Measurements from ENCODE around the gene OR6C65. TPM values are rescaled to one million over a fixed set of nuclear protein-coding genes. Genes with fewer than 3 reads are reported as not detected.

OR6C65 gene
- total and polyA plus RNA-seq, 9 of the 15 experiments (the other 6 are each of a cell fraction or from before 2014, with no cell fraction given), result not detected

DNA sequence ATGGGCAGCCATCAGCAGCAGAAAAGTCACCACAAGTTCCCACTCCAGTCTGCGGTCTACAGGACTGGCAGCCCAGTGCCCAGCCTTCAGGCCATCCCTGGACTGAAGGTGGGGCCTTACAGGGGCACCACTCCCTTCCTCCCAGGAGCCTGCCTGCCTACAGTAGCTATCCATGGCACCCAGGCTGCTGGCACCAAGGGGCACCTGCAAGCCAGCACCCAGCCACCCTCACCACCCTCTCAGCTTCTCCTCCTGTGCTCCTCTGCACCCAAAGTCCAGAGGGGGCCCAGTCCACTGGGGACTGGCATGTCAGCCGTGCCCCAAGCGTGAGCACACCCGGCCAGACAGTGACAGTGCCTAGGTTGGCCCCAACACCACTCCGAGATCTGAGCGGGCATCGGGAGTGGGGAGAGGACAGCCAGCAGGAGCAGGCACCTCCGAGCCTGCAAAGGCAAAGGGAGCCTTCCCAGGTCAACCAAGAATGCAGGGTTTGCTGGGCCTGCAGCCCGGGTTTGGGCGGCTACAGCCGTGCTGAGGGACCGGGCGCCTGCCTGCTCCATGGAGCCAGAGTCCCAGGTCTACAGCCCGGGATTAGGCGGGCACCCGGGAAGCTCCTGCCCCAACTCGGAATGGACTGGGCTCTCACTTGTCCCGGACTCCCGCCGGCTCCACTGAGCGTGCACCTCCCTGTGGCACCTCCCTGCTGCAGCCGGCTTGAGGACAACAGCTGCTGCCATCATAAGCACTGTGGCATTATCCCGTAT lies 8.1 kb upstream of the OR6C65 start:
- ATAC-seq (no peak), DNase-seq (ENCODE audit: extremely low read depth in 1 of 4, low spot score in 3 of 4) (no peak)
- BruUV-seq (replicated peaks), result no TSS peak
- TF ChIP-seq SMAD1 (IDR thresholded peaks at IDR 0.05; ENCODE audit: low read depth, low read length, partially characterized antibody) (no peak), ASH1L (IDR thresholded peaks at IDR 0.05; ENCODE audit: borderline replicate concordance, low read depth, partially characterized antibody) (no peak), HEY1 (CRISPR knock-in tag; IDR thresholded peaks at IDR 0.05; ENCODE audit: borderline replicate concordance) (no peak), RBM22 (IDR thresholded peaks at IDR 0.05; ENCODE audit: low read depth, low read length, poor library complexity, severe bottlenecking) (no peak), ZNF431 (CRISPR knock-in tag; IDR thresholded peaks at IDR 0.05) (no peak), BRF1 (IDR thresholded peaks at IDR 0.05; ENCODE audit: borderline replicate concordance, extremely low read depth, insufficient read length) (no peak), NCOR1 (IDR thresholded peaks at IDR 0.05) (no peak), CBX5 (IDR thresholded peaks at IDR 0.05; ENCODE audit: borderline replicate concordance, low read depth) (no peak), SRSF7 (optimal IDR thresholded peaks at IDR 0.05; ENCODE audit: low read depth, low read length) (no peak), ZNF445 (CRISPR knock-in tag; IDR thresholded peaks at IDR 0.05; ENCODE audit: low read depth) (no peak), SRF (CRISPR knock-in tag; IDR thresholded peaks at IDR 0.05) (no peak), TCFL5 (CRISPR knock-in tag; conservative IDR thresholded peaks at IDR 0.05) (no peak), KDM5B (IDR thresholded peaks at IDR 0.05; ENCODE audit: insufficient replicate concordance, low read depth, low read length) (no peak)
- TF ChIP-seq, protein P1, sequence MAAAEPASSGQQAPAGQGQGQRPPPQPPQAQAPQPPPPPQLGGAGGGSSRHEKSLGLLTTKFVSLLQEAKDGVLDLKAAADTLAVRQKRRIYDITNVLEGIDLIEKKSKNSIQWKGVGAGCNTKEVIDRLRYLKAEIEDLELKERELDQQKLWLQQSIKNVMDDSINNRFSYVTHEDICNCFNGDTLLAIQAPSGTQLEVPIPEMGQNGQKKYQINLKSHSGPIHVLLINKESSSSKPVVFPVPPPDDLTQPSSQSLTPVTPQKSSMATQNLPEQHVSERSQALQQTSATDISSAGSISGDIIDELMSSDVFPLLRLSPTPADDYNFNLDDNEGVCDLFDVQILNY (CRISPR knock-in tag; IDR thresholded peaks at IDR 0.05), result no peak
- TF ChIP-seq, protein P2, sequence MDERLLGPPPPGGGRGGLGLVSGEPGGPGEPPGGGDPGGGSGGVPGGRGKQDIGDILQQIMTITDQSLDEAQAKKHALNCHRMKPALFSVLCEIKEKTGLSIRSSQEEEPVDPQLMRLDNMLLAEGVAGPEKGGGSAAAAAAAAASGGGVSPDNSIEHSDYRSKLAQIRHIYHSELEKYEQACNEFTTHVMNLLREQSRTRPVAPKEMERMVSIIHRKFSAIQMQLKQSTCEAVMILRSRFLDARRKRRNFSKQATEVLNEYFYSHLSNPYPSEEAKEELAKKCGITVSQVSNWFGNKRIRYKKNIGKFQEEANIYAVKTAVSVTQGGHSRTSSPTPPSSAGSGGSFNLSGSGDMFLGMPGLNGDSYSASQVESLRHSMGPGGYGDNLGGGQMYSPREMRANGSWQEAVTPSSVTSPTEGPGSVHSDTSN (CRISPR knock-in tag; IDR thresholded peaks at IDR 0.05; ENCODE audit: low read depth), result no peak
- TF ChIP-seq, protein P2 (tag; conservative IDR thresholded peaks at IDR 0.05; ENCODE audit: low read depth), result no peak
- TF ChIP-seq, protein P3, sequence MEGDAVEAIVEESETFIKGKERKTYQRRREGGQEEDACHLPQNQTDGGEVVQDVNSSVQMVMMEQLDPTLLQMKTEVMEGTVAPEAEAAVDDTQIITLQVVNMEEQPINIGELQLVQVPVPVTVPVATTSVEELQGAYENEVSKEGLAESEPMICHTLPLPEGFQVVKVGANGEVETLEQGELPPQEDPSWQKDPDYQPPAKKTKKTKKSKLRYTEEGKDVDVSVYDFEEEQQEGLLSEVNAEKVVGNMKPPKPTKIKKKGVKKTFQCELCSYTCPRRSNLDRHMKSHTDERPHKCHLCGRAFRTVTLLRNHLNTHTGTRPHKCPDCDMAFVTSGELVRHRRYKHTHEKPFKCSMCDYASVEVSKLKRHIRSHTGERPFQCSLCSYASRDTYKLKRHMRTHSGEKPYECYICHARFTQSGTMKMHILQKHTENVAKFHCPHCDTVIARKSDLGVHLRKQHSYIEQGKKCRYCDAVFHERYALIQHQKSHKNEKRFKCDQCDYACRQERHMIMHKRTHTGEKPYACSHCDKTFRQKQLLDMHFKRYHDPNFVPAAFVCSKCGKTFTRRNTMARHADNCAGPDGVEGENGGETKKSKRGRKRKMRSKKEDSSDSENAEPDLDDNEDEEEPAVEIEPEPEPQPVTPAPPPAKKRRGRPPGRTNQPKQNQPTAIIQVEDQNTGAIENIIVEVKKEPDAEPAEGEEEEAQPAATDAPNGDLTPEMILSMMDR (IDR thresholded peaks at IDR 0.05 in 2 of 3, conservative IDR thresholded peaks at IDR 0.05 in 1 of 3; ENCODE audit: insufficient read depth in 2 of 3, low read depth in 1 of 3, low read length in 3 of 3), result no peak

More for the DNA sequence above, 8.1 kb upstream of the OR6C65 start:
- in situ Hi-C loops (cut with MboI), result no loop called here
- intact Hi-C loops (cut with micrococcal nuclease), result no loop called here
- Histone ChIP-seq H3K9ac (ENCODE audit: insufficient read depth in 1 of 2, low read depth in 2 of 2, low read length in 2 of 2) (no peak overlapping the region; a peak in 1 of 4 replicates), H3K9me3 (replicated peaks; ENCODE audit: control insufficient read depth, insufficient read depth, low read depth, low read length) (no peaks in the 10 kb centered on the region), H3K36me3 (ENCODE audit: control insufficient read depth, insufficient read depth, low read length) (no peaks in the 10 kb centered on the region), H4K20me1 (replicated peaks; ENCODE audit: control insufficient read depth, insufficient read depth, low read length) (no peaks in the 10 kb centered on the region), H2AFZ (ENCODE audit: low read depth, low read length) (no peak overlapping the region), H3K27ac (ENCODE audit: extremely low read depth, low read depth, low read length) (no peak overlapping the region), H3K9me1 (ENCODE audit: control insufficient read depth, insufficient read depth, low read length) (no peaks in the 10 kb centered on the region), H3K79me2 (ENCODE audit: control insufficient read depth, insufficient read depth, low read length) (no peaks in the 10 kb centered on the region), H3K4me1 (replicated peaks in 1 of 2; ENCODE audit: control insufficient read depth in 2 of 2, insufficient read depth in 2 of 2, low read length in 2 of 2) (peaks cover 0 to 6% of the 10 kb centered on the region in 2 experiments; a peak in 1 of 5 replicates), H3K27me3 (ENCODE audit: control insufficient read depth in 2 of 2, insufficient read depth in 2 of 2, low read length in 2 of 2) (peaks cover 0 to 12% of the 10 kb centered on the region in 2 experiments; a peak in 2 of 5 replicates), H3K4me2 (ENCODE audit: insufficient read depth, low read length) (no peak overlapping the region), H3K4me3 (no peak overlapping the region)
- 1% methylated on average over 22 of the region's 23 CpGs for WGBS (ENCODE audit: insufficient coverage, low coverage, missing lambda C conversion rate)
- ChIA-PET CTCF (ENCODE audit: low intra/inter-chr PET ratio) (no interaction called here), POLR2A (no interaction called here)
- FAIRE-seq, result no peak
